GM21786 (cell line): ENCODE results near the gene TTC6.
"Not testable (repeated sequence)": the region's sequence is repeated elsewhere in the genome, so short reads cannot be mapped to it uniquely, and the experiment has no call there.

Source experiments
- ATAC-seq: cut with Tn5 transposase; IDR thresholded peaks from one replicate; pipeline ENCODE4 v1.9.1; 2021; ENCODE audit not compliant: unreplicated experiment

TTC6 gene

DNA sequence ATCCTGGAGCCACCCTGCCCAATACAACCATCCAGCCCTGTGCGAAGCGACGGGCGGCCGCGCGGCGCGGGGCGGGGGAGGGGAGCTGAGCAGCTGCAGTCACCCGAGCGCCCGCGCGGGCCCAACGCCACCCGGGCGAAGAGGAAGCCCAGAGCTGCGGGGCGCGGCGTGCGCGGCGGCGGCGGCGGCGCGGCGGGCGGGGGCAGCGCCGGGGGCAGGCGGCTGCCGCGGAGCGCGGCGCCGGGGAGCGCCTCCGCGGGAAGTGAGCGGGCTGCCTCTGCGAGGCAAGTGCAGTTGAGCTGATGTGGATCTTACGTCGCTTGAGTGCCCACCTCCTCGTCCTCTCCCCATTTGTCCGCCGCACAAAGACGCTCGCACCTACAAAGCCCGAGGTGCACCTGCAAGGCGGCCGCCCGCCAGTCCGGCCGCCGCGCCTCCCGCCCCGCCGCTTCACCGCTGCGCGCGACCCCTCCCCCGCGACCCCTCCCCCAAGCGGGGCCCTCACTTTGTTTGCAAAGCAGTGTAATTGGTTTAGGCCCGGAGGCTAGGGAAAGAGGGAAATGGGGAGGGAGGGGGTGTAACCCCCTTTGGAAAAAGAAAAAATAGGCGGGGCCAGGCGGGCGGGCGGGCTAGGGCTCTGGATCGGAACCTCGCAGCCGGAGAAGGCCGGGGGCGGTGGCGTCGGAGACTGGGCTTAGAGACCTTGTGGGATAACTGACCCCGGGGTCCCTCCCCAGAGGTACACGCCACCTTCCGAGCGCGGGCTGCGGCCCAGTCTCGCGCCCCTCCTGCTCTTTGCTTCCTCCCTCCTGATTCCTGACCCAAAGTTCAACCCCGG, at the start of gene TTC6, which contains the start of gene FOXA1:
Gene TTC6, plus strand, starts transcription at position 659 of the 838 bp plus-strand sequence. CDS start 26,436 bp downstream, outside the sequence.
Gene FOXA1, minus strand, starts transcription at position 279 of the 838 bp plus-strand sequence. Its CDS starts 277 bp downstream, at position 2.
- no peak for ATAC-seq

DNA sequence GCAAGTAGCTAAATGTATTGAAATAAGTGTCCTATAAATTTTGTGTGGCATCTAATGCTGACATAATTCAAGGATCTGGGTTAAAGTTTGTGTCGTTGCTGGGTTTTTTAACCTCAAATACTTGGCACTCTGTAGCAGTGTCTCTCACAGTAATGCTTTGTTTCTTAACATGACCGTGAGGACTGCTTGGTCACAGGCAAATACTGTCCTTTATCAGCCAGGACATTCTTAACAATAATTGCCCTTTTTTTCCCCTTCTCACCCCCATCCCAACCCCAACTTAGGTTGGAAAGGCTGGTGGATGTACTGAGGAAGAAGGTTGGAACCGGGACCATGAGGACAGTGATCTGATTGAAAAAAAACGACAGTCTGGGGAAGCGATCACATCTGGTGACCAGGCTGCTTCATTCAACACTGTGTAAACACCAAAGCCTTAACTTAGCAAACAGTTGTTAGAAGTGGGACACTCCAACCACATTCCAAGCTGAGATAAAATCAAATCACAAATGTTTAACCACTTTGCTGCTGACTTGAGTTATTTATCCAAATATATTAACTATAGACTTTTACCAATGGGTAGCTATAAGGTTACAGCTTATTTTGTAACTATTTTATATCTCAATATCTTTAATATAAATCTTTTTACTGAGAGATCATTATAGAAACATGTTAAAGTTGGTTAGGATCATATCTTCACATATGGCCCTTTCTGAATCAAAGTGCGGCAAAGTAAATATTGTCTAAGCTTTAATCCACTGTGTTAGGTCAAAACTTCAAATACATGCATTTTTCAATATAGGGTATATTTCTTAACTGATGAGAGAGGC, 48.6 kb upstream of the TTC6 start:
- no peak for ATAC-seq

GRCh38 chr14:37550511-37550910, 44.9 kb upstream of the TTC6 start:
- ATAC-seq, result no peak

DNA sequence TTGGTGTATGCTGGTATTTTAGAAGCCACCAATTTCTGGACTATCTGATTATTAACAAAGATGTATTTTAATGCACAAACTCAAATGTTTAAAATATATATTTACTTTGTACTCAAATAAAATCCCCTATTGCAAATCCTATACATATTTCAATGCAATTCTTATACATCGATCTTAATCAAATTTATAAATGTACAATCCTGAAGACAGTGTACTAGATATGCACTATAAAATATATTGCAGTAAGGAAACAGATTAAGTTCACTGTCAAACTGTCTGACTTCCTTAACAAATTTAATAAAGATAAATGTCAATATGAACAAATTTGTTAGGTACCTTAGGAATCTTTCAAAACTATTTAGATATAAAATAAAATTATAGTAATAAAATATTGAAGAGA, 44.3 kb upstream of the TTC6 start:
- ATAC-seq, result no peak

DNA sequence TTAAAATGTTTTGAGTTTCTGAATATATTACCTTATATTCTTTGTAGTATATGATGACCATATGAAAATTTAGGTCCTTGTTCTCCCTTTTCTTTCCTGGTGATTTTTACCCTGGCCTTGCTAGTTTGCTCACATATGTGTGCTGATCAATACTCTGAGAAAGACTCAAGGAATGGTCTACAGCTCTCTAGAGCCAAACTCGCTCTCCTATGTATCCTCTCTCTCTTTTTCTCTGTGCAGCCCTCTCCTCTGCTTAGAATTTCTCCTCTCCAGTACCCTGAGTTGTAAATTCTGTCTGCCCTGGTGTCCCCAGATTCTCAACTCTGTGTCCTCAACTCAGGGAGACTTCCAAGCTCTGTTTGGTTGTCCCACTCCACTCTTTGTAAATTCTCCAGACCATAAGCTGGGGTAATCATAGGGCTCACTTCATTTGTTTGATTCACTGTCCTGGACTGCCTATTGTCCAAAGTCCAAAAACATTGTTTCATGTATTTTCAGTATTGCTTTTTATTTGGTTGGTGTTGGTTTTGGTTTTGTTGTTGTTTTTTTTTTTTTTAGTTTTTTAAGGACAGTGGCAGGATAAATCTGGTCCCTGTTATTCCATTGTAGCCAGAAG, 41.4 kb upstream of the TTC6 start:
- ATAC-seq, result no peak

DNA sequence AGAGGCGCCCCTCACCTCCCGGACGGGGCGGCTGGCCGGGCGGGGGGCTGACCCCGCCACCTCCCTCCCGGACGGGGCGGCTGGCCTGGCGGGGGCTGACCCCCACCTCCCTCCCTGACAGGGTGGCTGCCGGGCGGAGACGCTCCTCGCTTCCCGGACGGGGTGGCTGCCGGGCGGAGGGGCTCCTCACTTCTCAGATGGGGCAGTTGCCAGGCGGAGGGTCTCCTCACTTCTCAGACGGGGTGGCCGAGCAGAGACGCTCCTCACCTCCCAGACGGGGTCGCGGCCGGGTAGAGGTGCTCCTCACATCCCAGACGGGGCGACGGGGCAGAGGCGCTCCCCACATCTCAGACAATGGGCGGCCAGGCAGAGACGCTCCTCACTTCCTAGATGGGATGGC, 39.8 kb upstream of the TTC6 start:
- not testable (repeated sequence) for ATAC-seq

DNA sequence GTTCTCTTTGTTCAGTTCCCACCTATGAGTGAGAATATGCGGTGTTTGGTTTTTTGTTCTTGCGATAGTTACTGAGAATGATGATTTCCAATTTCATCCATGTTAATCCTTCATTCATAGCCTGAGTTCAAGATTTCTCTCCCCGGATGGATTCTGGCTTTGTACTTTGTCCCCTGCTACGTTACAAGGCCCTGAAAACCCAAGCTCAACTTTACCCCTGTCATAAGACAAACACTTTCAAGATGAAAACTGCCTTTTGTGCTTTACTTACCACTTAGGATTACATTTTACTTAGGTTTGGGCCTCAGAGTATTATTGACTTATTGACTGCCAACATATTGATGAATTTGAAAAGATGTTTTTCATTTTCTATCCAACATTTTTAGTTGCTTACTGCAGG, 36.7 kb upstream of the TTC6 start:
- no peak for ATAC-seq

DNA sequence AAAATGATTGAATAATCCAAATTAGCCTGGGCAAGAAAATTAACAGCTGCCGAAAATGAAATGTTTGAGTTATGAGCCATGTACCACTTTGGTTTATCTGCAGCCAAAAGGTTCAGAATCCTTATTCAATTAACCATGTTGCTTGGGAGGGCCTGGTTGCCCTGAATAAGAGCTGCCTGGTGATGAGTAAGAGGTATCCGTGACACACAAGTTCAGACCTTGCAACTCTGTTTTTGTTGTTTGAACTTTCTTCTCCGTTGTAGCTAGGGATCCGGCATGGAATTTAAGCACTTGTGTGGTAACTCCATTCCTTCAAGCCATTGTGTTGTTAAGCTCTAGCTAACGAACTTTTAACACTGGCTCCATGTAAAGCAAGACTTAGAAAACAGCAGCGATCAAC, 36.0 kb upstream of the TTC6 start:
- ATAC-seq, result no peak

DNA sequence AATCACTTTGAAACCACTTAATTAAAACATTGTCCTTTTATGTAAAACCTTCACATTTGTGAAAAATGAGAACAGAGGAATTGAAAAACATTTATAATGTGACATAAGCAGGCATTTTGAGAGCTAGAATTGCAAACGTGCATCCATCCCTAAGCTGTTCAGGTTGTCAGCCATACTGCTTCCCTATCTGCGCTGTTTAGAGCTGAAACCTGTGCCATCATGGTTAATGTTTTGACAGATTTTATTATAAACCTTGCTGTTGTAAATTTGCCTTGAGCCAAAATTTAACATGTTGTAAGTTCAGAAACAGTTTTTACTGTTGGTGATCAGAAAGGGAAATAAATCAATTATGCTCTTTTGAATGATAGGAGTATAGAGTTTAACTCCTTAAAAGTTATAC, 32.2 kb upstream of the TTC6 start:
- ATAC-seq, result no peak

- no peak for ATAC-seq
Observed at GRCh38 chr14:37565550-37565949, 29.9 kb upstream of the TTC6 start.

GRCh38 chr14:37566811-37567371, 28.5 kb upstream of the TTC6 start:
- ATAC-seq, result no peak

DNA sequence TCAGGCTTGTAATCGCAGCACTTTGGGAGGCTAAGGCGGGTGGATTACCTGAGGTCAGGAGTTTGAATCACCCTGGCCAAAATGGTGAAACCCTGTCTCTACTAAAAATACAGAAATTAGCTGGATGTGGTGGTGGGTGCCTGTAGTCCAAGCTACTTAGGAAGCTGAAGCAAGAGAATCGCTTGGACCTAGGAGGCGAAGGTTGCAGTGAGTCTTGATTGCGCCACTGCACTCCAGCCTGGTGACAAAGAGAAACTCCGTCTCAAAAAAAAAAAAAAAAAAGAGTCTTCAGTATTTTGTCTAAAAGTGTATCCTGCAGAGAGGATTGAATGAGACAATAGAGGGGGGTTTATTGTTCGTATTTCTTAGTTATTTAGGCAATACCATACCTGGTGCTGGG, 25.7 kb upstream of the TTC6 start:
- ATAC-seq, result no peak

DNA sequence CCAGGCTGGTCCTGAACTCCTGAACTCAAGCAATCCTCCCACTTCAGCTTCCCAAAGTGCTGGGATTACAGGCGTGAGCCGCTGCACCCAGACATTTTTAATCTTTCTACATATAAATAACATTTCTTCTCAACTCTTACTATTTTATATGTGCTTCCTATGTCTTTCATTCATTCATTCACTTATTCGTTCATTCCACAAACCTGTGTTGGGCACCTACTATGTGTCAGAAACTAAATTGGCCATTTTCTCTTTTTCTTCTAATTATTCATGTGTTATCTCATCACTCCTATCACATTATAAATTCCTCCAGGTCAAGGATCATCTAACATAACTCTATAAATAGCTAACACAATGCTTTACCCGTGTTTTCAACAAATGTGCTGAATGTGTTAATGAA, 24.0 kb upstream of the TTC6 start:
- ATAC-seq, result no peak

- no peak for ATAC-seq
Observed at GRCh38 chr14:37573356-37573755, 22.1 kb upstream of the TTC6 start.

DNA sequence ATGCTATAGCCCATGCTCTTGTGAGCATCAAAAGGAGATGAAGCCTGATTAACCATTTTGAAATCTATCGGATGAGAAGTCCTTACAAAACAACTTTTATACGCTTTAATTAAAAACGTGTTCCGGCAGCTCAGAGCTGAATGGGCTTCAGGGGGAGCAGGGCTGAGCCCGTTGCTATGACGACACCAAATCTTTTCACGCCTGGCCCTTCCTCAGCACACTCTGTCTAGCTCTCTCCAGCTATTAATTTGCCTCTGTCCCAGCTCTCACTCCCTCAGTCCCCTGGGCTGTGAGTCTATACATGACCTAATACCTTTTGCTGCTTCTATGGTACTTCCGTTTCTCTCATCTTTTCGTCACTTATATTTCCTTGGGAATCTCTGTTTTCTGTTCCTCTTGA, 16.2 kb upstream of the TTC6 start:
- no peak for ATAC-seq

GRCh38 chr14:37580146-37580545, 15.3 kb upstream of the TTC6 start:
- ATAC-seq, result no peak

- ATAC-seq, result no peak
Observed at GRCh38 chr14:37583358-37584210, 11.8 kb upstream of the TTC6 start.

- no peak for ATAC-seq
Observed at GRCh38 chr14:37584211-37585100, 11.0 kb upstream of the TTC6 start.

GRCh38 chr14:37585101-37585511, 10.3 kb upstream of the TTC6 start:
- no peak for ATAC-seq
